ENCODE measurements around the gene CEP164. TPM values are rescaled to one million over a fixed set of nuclear protein-coding genes. Genes with fewer than 3 reads are reported as not detected.
A peak's percentile ranks its signal among the peaks of the same experiment; 100 is the strongest.

The CEP164 gene
- total RNA-seq, 2 experiments from 2014 or later: 31.7 to 32.4 TPM

DNA sequence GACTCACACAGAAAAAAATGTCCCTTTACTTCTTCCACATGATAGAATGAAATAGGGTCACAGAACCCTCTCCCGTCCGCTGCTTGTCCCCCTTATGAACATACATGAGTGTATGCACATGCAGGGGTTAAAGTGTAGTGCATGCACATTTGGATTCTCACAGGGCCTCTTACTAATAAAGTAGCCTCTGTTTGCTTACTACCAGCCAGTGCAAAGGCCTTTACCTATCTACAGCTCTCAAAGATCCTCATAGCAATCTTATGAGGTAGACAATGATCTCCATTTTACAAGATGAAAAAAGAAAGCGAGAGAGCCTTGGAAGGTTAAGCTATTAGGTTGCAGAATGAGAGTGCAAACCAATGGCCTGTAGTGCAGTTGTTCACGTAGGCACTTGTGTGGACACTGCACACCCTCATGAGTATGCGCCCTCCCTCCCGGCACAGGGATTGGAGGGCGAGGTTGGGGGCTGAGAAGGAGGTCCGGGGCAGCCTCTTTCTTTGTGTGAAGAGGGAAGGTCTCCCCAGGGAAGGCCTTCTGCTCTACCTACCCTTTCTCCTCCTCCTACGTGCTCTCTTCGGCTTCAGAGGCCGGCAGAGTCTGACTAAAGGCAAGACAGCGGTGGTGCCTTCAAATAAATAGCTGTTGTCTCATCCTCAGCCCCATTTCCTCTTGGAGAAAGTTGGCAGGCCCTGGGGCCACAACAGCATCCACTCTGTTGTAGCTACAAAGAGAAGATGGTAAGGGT, 91.3 kb downstream of the CEP164 start:
- Mint-ChIP-seq H3K27ac (no peak overlapping the region), H3K4me1 (ENCODE audit: low read depth) (no peaks in the 10 kb centered on the region), H3K27me3 (ENCODE audit: low read depth) (no peaks in the 10 kb centered on the region), H3K4me3 (no peak overlapping the region), H3K36me3 (ENCODE audit: low read depth) (no peaks in the 10 kb centered on the region), H3K9me3 (ENCODE audit: insufficient read depth) (no peaks in the 10 kb centered on the region)
- no peak for DNase-seq
- ChIA-PET POLR2A (no interaction called here), CTCF (no interaction called here)
- ATAC-seq: no peak

DNA sequence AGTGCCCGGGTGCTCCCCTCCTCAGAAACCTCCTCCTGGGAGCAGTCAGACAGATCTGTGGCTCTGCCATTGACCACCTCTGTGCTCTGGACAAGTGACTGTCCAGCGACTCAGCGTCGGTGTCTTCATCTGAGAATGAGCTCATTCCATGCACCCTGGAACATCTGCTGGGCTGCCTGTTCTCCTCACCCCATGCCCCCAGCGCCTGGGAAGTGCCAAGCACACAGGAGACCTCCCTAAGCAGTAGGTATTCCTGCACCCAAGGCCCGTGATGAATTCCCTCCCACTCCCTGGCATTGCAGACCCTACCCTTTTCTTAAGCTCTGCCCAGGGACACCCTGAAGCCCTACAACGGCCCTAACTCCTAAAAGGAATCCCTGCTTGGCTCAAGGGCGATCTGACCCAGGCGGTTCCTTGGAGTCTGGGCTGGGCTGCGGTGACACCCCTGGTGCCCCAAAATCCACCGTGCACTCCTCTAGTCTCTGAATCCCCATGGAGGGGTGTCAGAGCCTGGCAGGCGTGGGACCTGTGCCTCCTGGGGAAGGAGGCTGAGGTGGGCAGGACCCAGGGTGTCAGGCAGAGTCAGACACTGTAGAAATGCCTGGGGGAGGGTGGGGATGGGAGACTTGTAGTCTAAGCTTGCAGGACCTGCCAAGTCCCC, 92.0 kb downstream of the CEP164 start:
- CTCF ChIA-PET: interaction anchor here (0.9 kb wide), 1 partner anchor 201 kb away, joined by 3 read pairs; no protein-coding TSS in a partner anchor
- Mint-ChIP-seq H3K27ac (no peak overlapping the region), H3K27me3 (ENCODE audit: low read depth) (no peaks in the 10 kb centered on the region)

DNA sequence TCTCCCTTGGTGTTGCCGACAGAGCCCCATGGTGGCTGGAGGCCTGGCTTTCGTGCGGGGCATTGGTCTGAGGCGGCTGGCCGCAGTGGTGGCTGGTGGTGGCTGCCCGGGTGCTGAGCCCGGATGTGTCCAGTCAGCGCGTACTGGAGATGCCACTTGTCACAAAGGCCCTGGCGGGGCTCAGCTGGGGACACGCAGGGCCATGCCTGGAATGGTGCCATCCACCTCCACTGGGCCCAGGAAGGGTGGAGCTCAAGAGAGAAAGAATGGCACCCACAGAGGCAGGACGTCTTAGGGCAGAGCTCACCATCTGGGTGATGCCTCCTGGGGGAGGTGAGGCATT, 92.5 kb downstream of the CEP164 start:
- Mint-ChIP-seq H3K9me3 (ENCODE audit: insufficient read depth) (no peaks in the 10 kb centered on the region), H3K4me1 (ENCODE audit: low read depth) (no peaks in the 10 kb centered on the region), H3K36me3 (ENCODE audit: low read depth) (no peaks in the 10 kb centered on the region), H3K27ac (no peak overlapping the region), H3K4me3 (no peak overlapping the region), H3K27me3 (ENCODE audit: low read depth) (no peaks in the 10 kb centered on the region)
- CTCF ChIA-PET: interaction anchor here (0.9 kb wide), 1 partner anchor 201 kb away, joined by 3 read pairs; no protein-coding TSS in a partner anchor
- DNase-seq (no peak), ATAC-seq (no peak)
- POLR2A ChIA-PET: no interaction called here

More for the DNA sequence above, 92.0 kb downstream of the CEP164 start:
- POLR2A ChIA-PET: no interaction called here
- Mint-ChIP-seq H3K4me1 (ENCODE audit: low read depth) (no peaks in the 10 kb centered on the region), H3K4me3 (no peak overlapping the region), H3K36me3 (ENCODE audit: low read depth) (no peaks in the 10 kb centered on the region), H3K9me3 (ENCODE audit: insufficient read depth) (no peaks in the 10 kb centered on the region)
- no peak for ATAC-seq
- no peak for DNase-seq

DNA sequence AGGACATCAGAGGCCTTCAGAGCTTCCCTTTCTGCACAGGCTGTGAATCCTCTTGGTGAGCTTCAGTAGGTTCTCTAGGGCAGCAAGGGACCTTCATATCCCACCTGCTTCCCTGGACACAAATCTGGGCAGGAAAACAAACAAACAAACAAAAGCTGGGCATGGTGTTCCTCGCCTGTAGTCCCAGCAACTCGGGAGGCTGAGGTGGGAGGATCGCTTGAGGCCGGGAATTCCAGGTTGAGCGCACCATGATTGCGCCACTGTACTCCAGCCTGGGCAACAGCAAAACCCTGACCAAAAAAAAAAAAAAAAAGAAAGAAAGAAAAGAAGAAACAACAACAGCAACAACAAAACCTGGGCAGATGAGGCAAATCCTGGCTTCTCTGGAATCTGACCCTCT, 92.9 kb downstream of the CEP164 start:
- DNase-seq (no peak), ATAC-seq (no peak)
- Mint-ChIP-seq H3K27me3 (ENCODE audit: low read depth) (no peaks in the 10 kb centered on the region), H3K4me3 (no peak overlapping the region), H3K36me3 (ENCODE audit: low read depth) (no peaks in the 10 kb centered on the region), H3K27ac (no peak overlapping the region), H3K4me1 (ENCODE audit: low read depth) (no peaks in the 10 kb centered on the region), H3K9me3 (ENCODE audit: insufficient read depth) (no peaks in the 10 kb centered on the region)
- CTCF ChIA-PET: interaction anchor here (0.9 kb wide), 1 partner anchor 200 kb away, joined by 3 read pairs; no protein-coding TSS in a partner anchor
- POLR2A ChIA-PET: no interaction called here

DNA sequence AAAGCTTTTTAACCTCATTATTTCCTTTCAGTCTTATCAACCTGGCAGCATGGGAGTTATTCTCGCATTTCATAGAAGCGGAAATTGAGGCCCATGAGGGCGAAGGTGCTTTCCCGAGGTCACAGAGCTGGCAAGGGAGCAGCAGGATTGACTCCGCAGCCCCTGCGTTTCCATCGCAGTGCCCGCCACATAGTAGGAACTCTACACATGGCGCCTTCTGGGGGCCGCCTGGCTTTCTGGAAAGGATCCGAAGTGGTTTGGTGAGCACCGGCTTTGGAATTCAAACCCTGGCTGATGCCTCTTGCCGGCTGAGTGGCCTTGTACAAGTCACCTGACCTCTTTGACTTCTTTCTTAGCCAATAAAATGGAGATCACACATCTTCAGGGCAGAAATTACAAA, 93.4 kb downstream of the CEP164 start:
- Mint-ChIP-seq H3K9me3 (ENCODE audit: insufficient read depth) (no peaks in the 10 kb centered on the region), H3K27ac (no peak overlapping the region), H3K36me3 (ENCODE audit: low read depth) (no peaks in the 10 kb centered on the region), H3K4me3 (no peak overlapping the region), H3K4me1 (ENCODE audit: low read depth) (no peaks in the 10 kb centered on the region), H3K27me3 (ENCODE audit: low read depth) (no peaks in the 10 kb centered on the region)
- DNase-seq (no peak), ATAC-seq (no peak)
- CTCF ChIA-PET: no interaction called here
- POLR2A ChIA-PET: no interaction called here

DNA sequence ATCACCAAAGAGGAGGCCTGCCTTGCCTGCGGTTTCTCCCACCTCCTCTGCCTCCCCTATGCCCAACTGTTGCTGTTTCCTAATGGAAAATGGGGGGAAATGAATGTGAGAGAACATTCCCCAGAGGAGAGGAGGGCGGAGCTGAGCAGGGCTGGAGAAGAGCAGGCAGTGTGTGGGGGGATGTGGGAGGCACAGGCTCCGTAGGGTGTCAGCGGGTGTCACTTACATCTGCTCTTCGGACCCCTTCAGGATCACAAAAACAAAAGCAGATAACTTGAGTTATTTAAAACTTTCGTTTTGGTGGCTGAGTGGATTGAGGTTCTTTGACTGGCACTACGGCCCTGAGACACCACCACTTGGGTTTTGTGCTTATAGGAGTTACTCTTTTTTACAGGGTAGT, 93.8 kb downstream of the CEP164 start:
- ChIA-PET POLR2A (no interaction called here), CTCF (no interaction called here)
- no peaks in the 10 kb centered on the region for H3K27me3 Mint-ChIP-seq (ENCODE audit: low read depth)
- no peaks in the 10 kb centered on the region for H3K4me1 Mint-ChIP-seq (ENCODE audit: low read depth)
- no peaks in the 10 kb centered on the region for H3K9me3 Mint-ChIP-seq (ENCODE audit: insufficient read depth)
- ATAC-seq: no peak
- H3K27ac Mint-ChIP-seq: no peak overlapping the region
- no peaks in the 10 kb centered on the region for H3K36me3 Mint-ChIP-seq (ENCODE audit: low read depth)
- DNase-seq: no peak
- no peak overlapping the region for H3K4me3 Mint-ChIP-seq

DNA sequence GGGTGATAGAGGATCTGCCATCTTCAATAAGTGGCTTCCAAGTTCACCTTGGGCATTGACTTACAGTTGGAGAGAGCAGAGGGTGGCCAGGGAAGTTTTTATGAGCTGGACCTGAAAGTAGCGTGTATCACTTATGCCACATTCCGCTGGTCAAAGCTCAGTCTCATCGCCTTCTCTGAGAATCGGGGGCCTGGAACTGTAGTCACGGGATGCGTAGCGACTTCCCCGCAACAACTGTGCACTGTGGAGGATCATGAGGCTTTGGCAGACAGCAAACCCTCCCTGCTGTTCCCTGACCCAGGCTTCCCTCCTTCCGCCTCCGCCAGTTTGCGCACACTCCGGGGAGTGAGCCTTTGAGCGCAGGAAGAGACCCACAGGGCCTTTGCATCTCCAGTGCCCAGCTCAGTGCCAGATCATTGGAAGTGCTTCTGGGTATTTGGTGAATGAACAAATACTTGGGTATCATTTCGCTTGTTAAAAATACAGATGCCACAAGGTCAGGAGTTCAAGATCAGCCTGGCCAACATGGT, 95.5 kb downstream of the CEP164 start:
- Mint-ChIP-seq H3K9me3 (ENCODE audit: insufficient read depth) (no peaks in the 10 kb centered on the region), H3K4me1 (ENCODE audit: low read depth) (no peaks in the 10 kb centered on the region), H3K36me3 (ENCODE audit: low read depth) (no peaks in the 10 kb centered on the region), H3K4me3 (no peak overlapping the region), H3K27ac (no peak overlapping the region), H3K27me3 (ENCODE audit: low read depth) (no peaks in the 10 kb centered on the region)
- POLR2A ChIA-PET: no interaction called here
- DNase-seq: no peak
- CTCF ChIA-PET: interaction anchor here (5.5 kb wide), 1 partner anchor 386 kb away, joined by 54 read pairs; no protein-coding TSS in a partner anchor
- ATAC-seq: no peak

DNA sequence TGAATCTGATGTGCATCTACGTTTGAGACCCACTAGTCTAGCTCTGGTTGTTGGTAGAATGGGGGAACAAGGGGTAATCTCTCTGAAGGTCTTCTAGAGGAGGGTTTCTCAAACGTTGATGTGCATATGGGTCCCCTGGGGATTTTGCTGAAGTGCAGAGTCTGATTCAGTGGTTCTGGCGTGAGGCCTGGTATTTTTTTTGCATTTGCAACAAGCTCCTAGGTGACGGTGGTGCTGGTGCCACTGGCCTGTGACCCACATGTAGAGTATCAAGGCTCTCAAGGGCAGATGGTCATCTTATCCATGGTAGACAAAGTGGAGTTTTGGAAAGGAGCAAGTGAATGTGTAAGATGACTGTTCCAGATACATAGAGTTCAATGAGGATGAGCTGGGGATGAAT, 97.1 kb downstream of the CEP164 start:
- Mint-ChIP-seq H3K27ac (no peak overlapping the region), H3K9me3 (ENCODE audit: insufficient read depth) (no peaks in the 10 kb centered on the region), H3K4me1 (ENCODE audit: low read depth) (peaks cover under 1% of the 10 kb centered on the region), H3K36me3 (ENCODE audit: low read depth) (no peaks in the 10 kb centered on the region), H3K4me3 (no peak overlapping the region), H3K27me3 (ENCODE audit: low read depth) (no peaks in the 10 kb centered on the region)
- ChIA-PET POLR2A (no interaction called here), CTCF (interaction anchor here (0.7 to 5.5 kb wide), 10 partner anchors 10 to 522 kb away, joined by 3 to 66 read pairs (median 20); no protein-coding TSS in a partner anchor)
- ATAC-seq (no peak), DNase-seq (no peak)

DNA sequence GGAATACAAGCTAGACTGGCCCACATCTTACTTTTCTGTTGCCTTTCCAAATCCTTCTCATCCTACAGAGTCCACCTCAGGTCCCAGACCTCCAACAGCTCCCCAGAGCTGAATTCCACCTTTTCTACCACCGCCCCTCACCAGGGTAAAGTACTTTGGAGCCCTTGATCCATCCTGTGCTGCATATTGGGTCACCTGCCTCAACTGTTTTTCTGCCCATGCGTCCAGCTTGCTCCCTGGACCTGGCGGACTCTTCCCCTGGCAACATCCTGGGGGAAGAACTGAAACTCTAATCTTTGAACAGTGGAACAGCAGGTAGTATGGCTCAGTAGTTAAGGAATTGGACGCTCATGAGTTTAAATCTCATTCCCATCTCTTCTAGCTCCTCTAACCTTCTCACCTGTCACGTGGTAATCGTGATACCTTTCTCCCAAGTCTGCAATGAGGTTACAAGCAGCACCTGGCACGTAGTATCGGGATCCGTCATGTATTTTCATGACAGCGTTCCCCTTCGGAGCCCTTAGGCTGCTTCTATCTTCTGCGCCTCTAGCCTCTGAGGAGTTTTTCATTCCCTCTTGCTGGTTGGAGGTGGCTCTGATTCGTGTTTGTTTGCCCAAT, 98.1 kb downstream of the CEP164 start:
- Mint-ChIP-seq H3K4me3 (no peak overlapping the region), H3K27me3 (ENCODE audit: low read depth) (no peaks in the 10 kb centered on the region), H3K4me1 (ENCODE audit: low read depth) (peaks cover 5% of the 10 kb centered on the region), H3K36me3 (ENCODE audit: low read depth) (no peaks in the 10 kb centered on the region), H3K9me3 (ENCODE audit: insufficient read depth) (no peaks in the 10 kb centered on the region), H3K27ac (no peak overlapping the region)
- ChIA-PET CTCF (interaction anchor here (0.6 to 5.5 kb wide), 85 partner anchors 8 to 743 kb away, joined by 3 to 66 read pairs (median 3); partner anchors contain the start of genes CEP164, FXYD2 and SIDT2), POLR2A (interaction anchor here (0.6 to 1.1 kb wide), 2 partner anchors 390 to 393 kb away, joined by 3 read pairs; no protein-coding TSS in a partner anchor)
- ATAC-seq: no peak
- no peak for DNase-seq

DNA sequence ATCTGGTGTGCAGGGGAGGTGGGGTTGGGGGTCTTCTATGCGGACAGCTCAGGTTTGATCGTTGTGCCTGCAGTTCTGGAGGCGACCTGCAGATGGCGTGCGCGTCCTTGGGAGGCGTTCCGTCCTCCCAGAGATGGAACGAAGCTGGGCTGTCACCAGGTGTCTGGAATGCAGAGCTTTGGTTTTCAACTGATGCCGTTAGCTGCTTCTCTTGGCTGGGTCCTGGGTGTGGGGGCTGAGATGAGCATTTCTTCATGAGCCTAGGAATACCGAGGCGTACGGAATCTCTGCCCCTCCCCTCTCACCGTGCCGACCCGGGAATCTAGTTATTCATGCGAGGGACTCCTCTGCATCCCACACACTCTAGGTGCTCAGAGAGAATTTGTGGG, 98.6 kb downstream of the CEP164 start:
- ChIA-PET CTCF (interaction anchor here (0.6 to 5.5 kb wide), 87 partner anchors 9 to 743 kb away, joined by 3 to 66 read pairs (median 3); partner anchors contain the start of genes CEP164, FXYD2 and SIDT2), POLR2A (interaction anchor here (0.6 to 1.1 kb wide), 2 partner anchors 389 to 392 kb away, joined by 3 read pairs; no protein-coding TSS in a partner anchor)
- peak; percentile 56 for ATAC-seq
- Mint-ChIP-seq H3K27me3 (ENCODE audit: low read depth) (no peaks in the 10 kb centered on the region), H3K4me3 (no peak overlapping the region), H3K9me3 (ENCODE audit: insufficient read depth) (no peaks in the 10 kb centered on the region), H3K27ac (no peak overlapping the region), H3K36me3 (ENCODE audit: low read depth) (no peaks in the 10 kb centered on the region), H3K4me1 (ENCODE audit: low read depth) (peaks cover 5% of the 10 kb centered on the region)
- DNase-seq: peak; percentile 72

DNA sequence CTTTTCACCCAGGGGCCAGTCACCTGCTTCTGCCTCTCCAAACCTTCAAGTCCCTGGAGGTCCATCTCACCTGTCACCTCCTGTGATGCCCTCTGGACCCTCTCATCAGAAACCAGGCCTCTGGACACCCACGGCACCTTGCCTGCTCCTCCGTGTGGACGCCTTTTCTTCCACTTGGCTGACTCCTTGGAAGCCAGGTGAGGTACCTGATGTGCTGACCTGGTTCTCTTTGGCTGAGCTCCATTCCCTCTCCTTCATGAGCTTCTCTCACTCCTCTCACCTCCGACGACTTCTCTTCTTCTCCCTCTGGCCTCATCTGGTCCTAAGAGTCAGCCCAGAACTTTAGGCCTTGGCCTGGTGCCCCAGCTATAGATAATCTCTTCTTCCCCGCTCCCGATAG, 99.3 kb downstream of the CEP164 start:
- ChIA-PET CTCF (interaction anchor here (0.7 to 5.5 kb wide), 32 partner anchors 9 to 627 kb away, joined by 3 to 66 read pairs (median 4); no protein-coding TSS in a partner anchor), POLR2A (no interaction called here)
- H3K9me3 Mint-ChIP-seq (ENCODE audit: insufficient read depth): no peaks in the 10 kb centered on the region
- peaks cover 5% of the 10 kb centered on the region for H3K4me1 Mint-ChIP-seq (ENCODE audit: low read depth)
- H3K27me3 Mint-ChIP-seq (ENCODE audit: low read depth): no peaks in the 10 kb centered on the region
- H3K36me3 Mint-ChIP-seq (ENCODE audit: low read depth): no peaks in the 10 kb centered on the region
- no peak overlapping the region for H3K4me3 Mint-ChIP-seq
- DNase-seq (no peak), ATAC-seq (no peak)
- H3K27ac Mint-ChIP-seq: no peak overlapping the region
